Measurements from ENCODE around the gene IARS2.

The IARS2 gene

DNA sequence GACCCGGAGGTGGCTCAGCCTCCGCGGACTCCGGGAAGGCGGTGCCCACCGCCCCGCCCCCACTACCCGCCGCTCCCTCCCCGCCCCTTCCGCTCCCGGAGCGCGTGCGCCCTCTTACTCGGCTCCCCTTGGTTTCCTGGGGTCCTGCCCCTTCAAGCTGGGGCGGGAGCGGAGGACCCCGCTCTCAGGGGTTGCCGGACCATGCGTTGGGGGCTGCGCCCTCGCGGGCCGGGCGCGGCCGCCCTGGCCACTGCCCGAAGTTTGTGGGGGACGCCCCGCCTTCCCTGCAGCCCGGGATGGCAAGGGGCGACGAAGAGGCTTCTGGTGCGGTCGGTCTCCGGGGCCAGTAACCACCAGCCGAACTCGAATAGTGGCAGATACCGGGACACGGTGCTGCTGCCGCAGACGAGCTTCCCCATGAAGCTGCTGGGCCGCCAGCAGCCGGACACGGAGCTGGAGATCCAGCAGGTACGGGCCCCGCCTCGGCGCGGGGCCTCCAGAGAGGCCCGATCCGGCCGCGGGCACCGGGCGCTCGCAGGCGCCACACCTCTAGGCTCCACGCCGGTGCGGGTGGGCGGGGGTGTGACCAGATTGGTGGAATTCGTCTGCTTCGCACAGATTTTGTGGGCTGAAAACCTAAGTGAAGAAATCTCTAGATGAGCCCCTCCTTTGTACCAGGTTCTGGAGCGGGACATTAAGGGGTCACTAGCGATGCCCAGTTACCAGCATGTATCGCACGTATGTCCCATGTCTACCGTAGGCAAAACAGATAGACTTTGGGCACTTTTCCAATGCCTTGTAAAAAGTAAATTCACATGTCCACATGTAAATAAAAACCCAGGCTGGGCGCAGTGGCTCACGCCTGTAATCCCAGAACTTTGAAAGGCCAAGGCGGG is at the start of gene IARS2:
IARS2 (plus strand) TSS at position 117 of the 896 bp plus-strand sequence; CDS start at position 202, 85 bp downstream.
- H3K4me3 ChIP-seq (ENCODE audit: low read length) = peak within 1 kb of the TSS; percentile 49
- H3K4me1 ChIP-seq (ENCODE audit: control insufficient read depth, insufficient read depth, low read length) = no peaks in the 10 kb centered on the region

DNA sequence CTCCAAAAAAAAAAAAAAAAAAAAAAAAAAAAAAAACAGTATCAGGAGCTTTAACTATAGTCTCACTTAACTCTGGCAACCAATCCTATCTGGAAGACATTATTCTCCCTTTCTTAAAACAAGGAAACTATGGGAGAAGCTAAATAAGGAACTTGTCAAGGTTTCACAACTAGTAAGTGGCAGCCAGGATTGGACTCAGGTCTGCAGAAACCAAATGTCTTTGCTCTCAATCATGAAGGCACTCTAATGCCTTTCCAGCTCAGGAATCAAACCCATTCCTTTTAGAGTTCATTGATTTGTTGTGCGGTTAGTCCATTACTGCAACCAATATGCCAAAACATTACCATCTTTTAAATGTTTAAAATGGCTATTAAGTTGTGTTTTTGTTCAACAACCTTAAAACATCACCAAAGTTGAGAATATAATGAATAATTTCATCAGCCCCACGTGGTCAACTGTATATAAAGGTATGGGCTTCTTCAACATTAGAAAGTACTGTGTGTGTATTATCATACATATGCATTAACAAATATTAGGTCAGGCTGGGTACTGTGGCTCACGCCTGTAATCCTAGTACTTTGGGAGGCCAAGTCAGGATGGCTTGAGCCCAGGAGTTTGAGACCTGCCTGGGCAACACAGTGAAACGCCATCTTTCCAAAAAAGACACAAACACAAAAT is 49.1 kb upstream of the IARS2 start:
- H3K36me3 ChIP-seq (ENCODE audit: control insufficient read depth, insufficient read depth, low read length) = no peaks in the 10 kb centered on the region
- no peaks in the 10 kb centered on the region for H3K9me3 ChIP-seq (ENCODE audit: control insufficient read depth, low read length)
- no peaks in the 10 kb centered on the region for H3K27me3 ChIP-seq (ENCODE audit: control insufficient read depth, insufficient read depth, low read length)
- H3K4me1 ChIP-seq (ENCODE audit: control insufficient read depth, insufficient read depth, low read length) = peaks cover 7% of the 10 kb centered on the region
- H3K9ac ChIP-seq (ENCODE audit: low read length) = peak overlapping the region; percentile 87
- peak overlapping the region; percentile 70 for H3K4me3 ChIP-seq (ENCODE audit: low read length)

More for the DNA sequence above, at the start of gene IARS2:
- H3K9ac ChIP-seq (ENCODE audit: low read length) = peak within 1 kb of the TSS; percentile 81
- no peaks in the 10 kb centered on the region for H3K9me3 ChIP-seq (ENCODE audit: control insufficient read depth, low read length)
- no peaks in the 10 kb centered on the region for H3K36me3 ChIP-seq (ENCODE audit: control insufficient read depth, insufficient read depth, low read length)
- H3K27me3 ChIP-seq (ENCODE audit: control insufficient read depth, insufficient read depth, low read length) = no peaks in the 10 kb centered on the region

DNA sequence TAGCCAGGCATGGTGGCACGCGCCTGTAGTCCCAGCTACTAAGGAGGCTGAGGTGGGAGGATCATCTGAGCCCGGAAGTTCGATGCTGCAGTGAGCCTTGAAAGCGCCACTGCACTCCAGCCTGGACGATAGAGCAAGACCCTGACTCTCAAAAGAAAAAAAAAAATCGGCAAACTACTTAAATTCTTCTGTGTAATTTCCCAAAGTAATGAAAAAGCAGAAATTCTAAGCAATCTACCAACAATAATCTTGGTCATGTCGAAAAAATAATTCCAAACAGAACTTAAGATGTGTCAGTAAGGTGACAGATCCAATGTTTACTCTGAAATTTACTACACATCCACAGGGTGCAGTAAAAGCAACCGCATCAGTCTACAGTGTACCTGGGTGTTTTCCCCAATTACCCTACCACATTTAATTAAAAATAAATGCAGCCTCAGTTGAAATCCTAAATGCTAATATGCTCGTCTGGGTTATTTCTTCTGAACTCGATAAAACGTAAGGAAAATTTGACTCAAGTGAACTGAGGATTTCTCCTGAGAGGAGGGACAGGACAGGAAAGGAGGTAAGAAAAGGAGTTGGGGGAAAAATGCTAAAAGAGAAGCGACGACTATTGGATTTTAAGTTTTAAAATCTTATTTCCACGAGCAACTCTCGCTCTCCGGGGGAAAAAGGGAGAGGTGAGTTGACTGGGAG is 48.4 kb upstream of the IARS2 start:
- Histone ChIP-seq H3K4me3 (ENCODE audit: low read length) (peak overlapping the region; percentile 70), H3K36me3 (ENCODE audit: control insufficient read depth, insufficient read depth, low read length) (no peaks in the 10 kb centered on the region), H3K4me1 (ENCODE audit: control insufficient read depth, insufficient read depth, low read length) (peaks cover 7% of the 10 kb centered on the region), H3K27me3 (ENCODE audit: control insufficient read depth, insufficient read depth, low read length) (no peaks in the 10 kb centered on the region), H3K9ac (ENCODE audit: low read length) (peak overlapping the region; percentile 87), H3K9me3 (ENCODE audit: control insufficient read depth, low read length) (no peaks in the 10 kb centered on the region)

DNA sequence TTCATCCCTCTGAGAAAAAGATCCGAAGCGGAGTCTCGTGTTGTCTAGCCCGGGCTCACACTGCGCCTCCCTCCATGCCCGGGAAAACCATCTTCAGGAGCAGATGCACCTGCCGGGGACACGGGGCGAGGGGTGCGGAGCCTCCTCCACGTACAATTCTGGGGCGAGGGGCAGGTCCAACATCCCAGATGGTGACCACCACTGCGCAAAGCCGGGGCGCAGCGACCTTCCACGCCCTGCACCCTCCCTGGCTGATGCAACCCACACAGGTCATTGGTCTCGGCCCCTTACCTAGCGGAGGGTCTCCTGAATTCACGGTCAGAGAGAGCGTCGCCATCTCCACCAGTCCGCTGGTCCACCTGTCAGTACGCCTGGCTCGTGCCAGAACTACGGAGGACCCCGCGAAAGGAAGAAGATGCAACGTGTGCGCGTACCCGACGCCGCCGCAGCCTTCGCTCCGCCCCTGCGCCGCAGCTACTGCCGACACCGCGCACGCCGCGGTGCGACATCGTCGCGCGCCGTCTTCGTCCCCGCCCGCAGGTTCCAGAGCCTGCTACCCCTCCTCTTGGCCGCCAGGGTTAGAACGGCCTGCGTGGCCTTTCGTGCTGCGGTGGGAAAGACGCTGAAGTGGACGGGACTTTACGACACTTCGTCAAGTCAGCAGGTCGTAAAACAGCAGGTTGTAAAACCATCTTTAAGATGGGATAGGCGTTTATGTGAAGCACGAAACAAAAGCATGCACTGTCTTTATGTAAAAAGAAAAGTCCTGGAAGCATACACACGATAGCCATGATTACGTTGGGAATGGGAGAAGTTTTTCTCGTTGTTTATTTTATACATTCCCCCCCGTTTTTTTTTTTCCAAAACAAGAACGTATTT is 47.6 kb upstream of the IARS2 start, which contains the start of gene EPRS1:
EPRS1 (minus strand) TSS at position 454 of the 879 bp plus-strand sequence; CDS start at position 337, 117 bp downstream.
- Histone ChIP-seq H3K36me3 (ENCODE audit: control insufficient read depth, insufficient read depth, low read length) (no peaks in the 10 kb centered on the region), H3K27me3 (ENCODE audit: control insufficient read depth, insufficient read depth, low read length) (no peaks in the 10 kb centered on the region), H3K9me3 (ENCODE audit: control insufficient read depth, low read length) (no peaks in the 10 kb centered on the region), H3K9ac (ENCODE audit: low read length) (peak within 1 kb of the TSS; percentile 87), H3K4me1 (ENCODE audit: control insufficient read depth, insufficient read depth, low read length) (peaks cover 7% of the 10 kb centered on the region), H3K4me3 (ENCODE audit: low read length) (peak within 1 kb of the TSS; percentile 70)

DNA sequence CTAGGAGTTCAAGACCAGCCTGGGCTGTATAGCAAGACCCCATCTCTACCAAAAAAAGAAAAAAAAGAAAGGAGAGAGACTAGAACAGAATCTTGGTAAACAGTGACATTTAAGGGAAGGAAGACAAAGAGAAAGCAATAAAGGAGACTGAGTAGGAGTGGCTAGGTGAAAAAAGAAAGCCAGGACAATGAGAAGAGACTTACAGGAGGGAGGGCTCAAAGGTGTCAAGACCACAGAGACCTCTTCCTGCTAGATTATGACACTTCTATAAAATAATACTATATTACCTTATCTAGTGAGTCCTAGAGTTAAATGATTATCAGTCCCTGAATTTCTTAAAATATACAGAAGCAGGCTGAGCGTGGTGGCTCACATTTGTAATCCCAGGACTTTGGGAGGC is 37.6 kb upstream of the IARS2 start:
- Histone ChIP-seq H3K27me3 (ENCODE audit: control insufficient read depth, insufficient read depth, low read length) (no peaks in the 10 kb centered on the region), H3K9ac (ENCODE audit: low read length) (no peak overlapping the region), H3K4me3 (ENCODE audit: low read length) (no peak overlapping the region), H3K36me3 (ENCODE audit: control insufficient read depth, insufficient read depth, low read length) (no peaks in the 10 kb centered on the region), H3K9me3 (ENCODE audit: control insufficient read depth, low read length) (no peaks in the 10 kb centered on the region), H3K4me1 (ENCODE audit: control insufficient read depth, insufficient read depth, low read length) (no peaks in the 10 kb centered on the region)

DNA sequence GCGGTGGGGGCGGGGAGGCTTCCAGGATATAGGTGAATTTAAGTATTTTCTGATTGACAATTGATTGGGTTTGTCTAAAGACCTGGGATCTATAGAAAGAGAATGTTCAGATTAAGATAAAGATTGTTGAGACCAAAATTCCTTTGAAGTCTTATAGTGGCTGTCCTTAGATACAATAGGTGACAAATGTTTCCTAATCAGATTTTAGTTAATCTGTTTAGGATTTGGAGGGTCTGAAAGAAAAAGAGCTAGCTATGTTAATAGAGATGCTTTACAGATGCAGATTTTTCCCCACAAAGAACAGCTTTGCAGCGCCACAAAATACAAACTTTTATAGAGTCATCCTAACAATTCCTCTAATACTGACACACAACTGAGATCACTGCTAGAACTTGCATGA is 33.1 kb upstream of the IARS2 start:
- no peaks in the 10 kb centered on the region for H3K27me3 ChIP-seq (ENCODE audit: control insufficient read depth, insufficient read depth, low read length)
- H3K4me1 ChIP-seq (ENCODE audit: control insufficient read depth, insufficient read depth, low read length) = no peaks in the 10 kb centered on the region
- no peak overlapping the region for H3K4me3 ChIP-seq (ENCODE audit: low read length)
- H3K9me3 ChIP-seq (ENCODE audit: control insufficient read depth, low read length) = no peaks in the 10 kb centered on the region
- no peak overlapping the region for H3K9ac ChIP-seq (ENCODE audit: low read length)
- H3K36me3 ChIP-seq (ENCODE audit: control insufficient read depth, insufficient read depth, low read length) = no peaks in the 10 kb centered on the region

DNA sequence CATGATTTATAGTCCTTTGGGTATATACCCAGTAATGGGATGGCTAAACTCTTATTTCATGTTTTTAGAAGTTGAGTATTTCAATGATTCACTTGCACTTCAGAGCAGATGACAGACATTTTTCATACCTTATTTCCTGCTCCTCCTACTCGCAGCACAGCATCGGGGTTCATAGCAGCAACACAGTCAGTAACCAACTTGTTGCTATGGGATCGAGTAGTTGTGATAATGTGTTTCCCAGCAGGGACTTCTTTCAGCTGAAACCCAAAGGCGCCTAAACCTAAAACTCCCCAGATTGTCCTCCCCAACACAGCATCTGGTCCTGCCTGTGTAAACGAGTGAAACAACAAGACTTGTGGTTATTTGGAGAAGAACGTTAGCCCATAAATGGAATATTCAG is 31.3 kb upstream of the IARS2 start:
- Histone ChIP-seq H3K9ac (ENCODE audit: low read length) (no peak overlapping the region), H3K9me3 (ENCODE audit: control insufficient read depth, low read length) (no peaks in the 10 kb centered on the region), H3K27me3 (ENCODE audit: control insufficient read depth, insufficient read depth, low read length) (no peaks in the 10 kb centered on the region), H3K36me3 (ENCODE audit: control insufficient read depth, insufficient read depth, low read length) (peaks cover 2% of the 10 kb centered on the region), H3K4me3 (ENCODE audit: low read length) (no peak overlapping the region), H3K4me1 (ENCODE audit: control insufficient read depth, insufficient read depth, low read length) (no peaks in the 10 kb centered on the region)

DNA sequence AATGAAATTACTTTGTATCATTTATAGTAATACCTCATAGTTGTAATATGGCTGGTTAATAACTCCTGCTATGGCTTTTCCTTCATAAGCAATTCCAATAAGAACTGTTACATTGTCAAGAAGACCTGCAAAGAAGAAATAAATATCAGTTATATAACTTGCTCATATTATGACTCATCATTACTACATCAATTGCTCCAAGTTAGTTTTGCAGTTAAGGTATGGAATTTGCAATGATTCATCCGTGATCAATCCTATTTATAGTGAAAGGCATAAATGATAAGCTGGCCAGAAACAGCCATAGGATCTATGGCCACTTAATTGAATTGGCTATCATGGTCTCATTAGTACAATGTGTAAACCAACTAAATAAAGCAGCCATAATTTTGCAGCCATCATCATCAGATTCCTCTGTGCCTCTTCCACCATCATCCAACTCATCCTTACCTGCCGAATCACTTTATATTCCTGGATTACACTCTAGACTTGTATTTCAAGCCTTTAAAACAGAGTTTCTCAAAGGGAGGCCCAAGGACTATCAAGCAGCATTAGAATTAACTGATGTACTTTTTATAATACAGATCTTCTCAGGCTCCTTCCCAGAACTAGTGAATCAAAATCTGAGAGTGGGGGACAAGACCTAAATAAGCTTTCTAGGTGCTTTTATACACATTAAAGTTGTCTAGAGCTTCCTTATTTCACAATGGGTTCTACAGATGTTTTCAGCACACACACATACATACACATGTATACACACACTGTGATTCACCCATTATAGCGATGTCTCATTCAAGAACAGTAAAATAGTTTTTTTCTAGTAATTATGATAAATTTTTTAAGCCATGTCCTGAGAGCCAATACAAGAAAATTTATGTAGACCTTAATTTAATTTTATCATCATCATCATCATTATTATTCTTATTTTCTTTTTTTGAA is 26.4 kb upstream of the IARS2 start:
- no peaks in the 10 kb centered on the region for H3K27me3 ChIP-seq (ENCODE audit: control insufficient read depth, insufficient read depth, low read length)
- H3K9me3 ChIP-seq (ENCODE audit: control insufficient read depth, low read length) = no peaks in the 10 kb centered on the region
- no peak overlapping the region for H3K4me3 ChIP-seq (ENCODE audit: low read length)
- peaks cover 6% of the 10 kb centered on the region for H3K36me3 ChIP-seq (ENCODE audit: control insufficient read depth, insufficient read depth, low read length)
- no peaks in the 10 kb centered on the region for H3K4me1 ChIP-seq (ENCODE audit: control insufficient read depth, insufficient read depth, low read length)
- no peak overlapping the region for H3K9ac ChIP-seq (ENCODE audit: low read length)

DNA sequence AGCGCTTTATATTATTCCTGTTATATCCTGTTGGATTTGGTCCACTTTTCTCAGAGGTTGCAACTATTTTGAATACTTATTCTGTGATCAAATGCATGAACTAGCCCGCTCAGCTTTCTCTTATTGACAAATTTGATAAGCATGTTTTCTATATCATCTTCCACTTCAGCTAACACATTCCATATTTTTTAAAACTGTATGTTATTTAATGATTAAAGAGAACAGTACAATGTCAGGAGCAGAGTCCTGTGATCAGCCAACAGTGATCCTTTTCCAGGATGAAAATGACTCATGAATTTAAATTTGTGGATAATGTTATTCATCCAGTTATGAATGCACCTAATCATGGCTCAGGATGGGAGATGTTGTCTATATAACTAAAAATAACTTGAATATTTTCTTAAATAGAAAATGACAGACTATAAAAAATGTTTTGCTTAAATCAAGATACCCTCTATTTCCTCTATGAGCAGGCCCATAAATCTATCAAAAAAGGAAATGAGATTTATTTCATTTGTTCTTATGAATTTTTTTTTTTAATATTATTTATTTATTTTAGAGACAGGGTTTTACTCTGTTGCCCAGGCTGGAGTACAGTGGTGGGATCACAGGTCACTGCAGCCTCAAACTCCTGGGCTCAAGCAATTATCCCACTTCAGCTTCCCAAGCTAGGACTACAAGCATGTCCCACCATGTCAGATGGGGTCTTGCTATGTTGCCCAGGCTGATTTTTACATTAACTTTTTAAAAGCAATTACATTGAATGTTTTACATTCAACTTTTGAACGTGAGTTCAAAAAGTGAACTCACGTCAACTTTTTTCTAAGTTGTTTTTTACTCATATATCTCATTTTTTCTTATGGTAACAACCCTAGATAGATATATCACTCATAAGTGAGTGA is 16.8 kb upstream of the IARS2 start:
- Histone ChIP-seq H3K4me3 (ENCODE audit: low read length) (no peak overlapping the region), H3K4me1 (ENCODE audit: control insufficient read depth, insufficient read depth, low read length) (no peaks in the 10 kb centered on the region), H3K9ac (ENCODE audit: low read length) (no peak overlapping the region), H3K9me3 (ENCODE audit: control insufficient read depth, low read length) (no peaks in the 10 kb centered on the region), H3K36me3 (ENCODE audit: control insufficient read depth, insufficient read depth, low read length) (peaks cover 8% of the 10 kb centered on the region), H3K27me3 (ENCODE audit: control insufficient read depth, insufficient read depth, low read length) (no peaks in the 10 kb centered on the region)

DNA sequence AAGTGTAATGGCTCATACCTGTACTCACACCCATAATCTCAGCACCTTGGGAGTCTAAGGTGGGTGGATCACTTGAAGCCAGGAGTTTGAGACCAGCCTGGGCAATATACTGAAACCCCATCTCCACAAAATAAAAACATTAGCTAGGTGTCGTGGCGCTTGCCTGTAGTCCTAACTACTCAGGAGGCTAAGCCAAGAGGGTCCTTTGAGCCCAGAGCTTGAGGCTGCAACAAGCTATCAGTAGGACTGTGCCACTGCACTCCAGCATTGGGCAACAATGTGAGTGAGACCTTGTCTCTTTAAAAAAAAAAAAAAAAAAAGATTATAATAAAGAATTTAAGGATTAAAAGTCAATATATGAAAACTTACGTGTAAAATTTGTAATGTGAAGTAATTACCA is 16.0 kb upstream of the IARS2 start:
- H3K9ac ChIP-seq (ENCODE audit: low read length) = no peak overlapping the region
- H3K4me1 ChIP-seq (ENCODE audit: control insufficient read depth, insufficient read depth, low read length) = no peaks in the 10 kb centered on the region
- H3K4me3 ChIP-seq (ENCODE audit: low read length) = no peak overlapping the region
- peaks cover 2% of the 10 kb centered on the region for H3K36me3 ChIP-seq (ENCODE audit: control insufficient read depth, insufficient read depth, low read length)
- no peaks in the 10 kb centered on the region for H3K9me3 ChIP-seq (ENCODE audit: control insufficient read depth, low read length)
- H3K27me3 ChIP-seq (ENCODE audit: control insufficient read depth, insufficient read depth, low read length) = no peaks in the 10 kb centered on the region
